Neural progenitor cell (in vitro differentiated cells): Measurements from ENCODE around the gene MEGF9. TPM values are rescaled to one million over a fixed set of nuclear protein-coding genes. Genes with fewer than 3 reads are reported as not detected.

Experiments used
- DNase-seq: peaks from one replicate; pipeline ENCODE4 v3.0.0-alpha.2; 2016; ENCODE audit warnings: low spot score
- H2AFZ ChIP-seq: fragments of 200-600 bp; sonication (generic); replicated peaks from 2 replicates; pipeline ENCODE4 v1.6.1; 2016; ENCODE audit warnings: antibody characterized with exemption
- H3F3A ChIP-seq: fragments of 200-600 bp; sonication (generic); 2 replicates; pipeline ENCODE4 v1.6.1; 2016; ENCODE audit warnings: antibody characterized with exemption, low read depth
- H3K27ac ChIP-seq: fragments of 200-600 bp; sonication (generic); 2 replicates; pipeline ENCODE4 v1.5.1; 2016; ENCODE audit warnings: mild to moderate bottlenecking
- H3K27me3 ChIP-seq: fragments of 200-600 bp; sonication (generic); 2 replicates; pipeline ENCODE4 v1.6.1; 2016; ENCODE audit warnings: mild to moderate bottlenecking, moderate library complexity
- H3K36me3 ChIP-seq: fragments of 200-600 bp; sonication (generic); 2 replicates; pipeline ENCODE4 v1.5.1; 2016
- H3K4me1 ChIP-seq: fragments of 200-600 bp; sonication (generic); 2 replicates; pipeline ENCODE4 v1.6.1; 2016; ENCODE audit warnings: mixed run types
- H3K4me2 ChIP-seq: fragments of 200-600 bp; sonication (generic); 2 replicates; pipeline ENCODE4 v1.6.1; 2016
- H3K4me3 ChIP-seq: fragments of 200-600 bp; sonication (generic); 2 replicates; pipeline ENCODE4 v1.5.1; 2016
- H3K79me2 ChIP-seq: fragments of 200-600 bp; sonication (generic); 2 replicates; pipeline ENCODE4 v1.6.1; 2016; ENCODE audit warnings: low read depth
- H3K9ac ChIP-seq: fragments of 200-600 bp; sonication (generic); 2 replicates; pipeline ENCODE4 v1.6.1; 2016
- H3K9me3 ChIP-seq: fragments of 200-600 bp; sonication (generic); 2 replicates; pipeline ENCODE4 v1.5.1; 2016; ENCODE audit warnings: low read depth
- H4K20me1 ChIP-seq: fragments of 200-600 bp; sonication (generic); 2 replicates; pipeline ENCODE4 v1.6.1; 2016; ENCODE audit warnings: low read depth
- H3K27ac Mint-ChIP-seq: 3 replicates; pipeline ENCODE4 v1.8.0; 2021; ENCODE audit warnings: mixed read lengths
- H3K27me3 Mint-ChIP-seq: 2 replicates; pipeline ENCODE4 v1.8.0; 2022; ENCODE audit warnings: low read depth, mild to moderate bottlenecking, inconsistent platforms, moderate library complexity, mixed read lengths; ENCODE audit not compliant: insufficient read depth
- H3K36me3 Mint-ChIP-seq: 3 replicates; pipeline ENCODE4 v1.8.0; 2021; ENCODE audit warnings: mixed read lengths
- H3K4me1 Mint-ChIP-seq: 3 replicates; pipeline ENCODE4 v1.8.0; 2021; ENCODE audit warnings: mixed read lengths
- H3K4me3 Mint-ChIP-seq: 3 replicates; pipeline ENCODE4 v1.8.0; 2021; ENCODE audit warnings: mild to moderate bottlenecking, moderate library complexity, mixed read lengths
- H3K9me3 Mint-ChIP-seq: 3 replicates; pipeline ENCODE4 v1.8.0; 2020; ENCODE audit warnings: mixed read lengths
- EZH2 ChIP-seq: fragments of 200-600 bp; sonication (generic); IDR thresholded peaks from 2 replicates; pipeline ENCODE4 v1.6.1; 2017; ENCODE audit warnings: antibody characterized with exemption, mild to moderate bottlenecking, moderate library complexity
- EZH2phosphoT487 ChIP-seq: fragments of 200-600 bp; sonication (generic); IDR thresholded peaks from 2 replicates; pipeline ENCODE4 v1.6.1; 2017; ENCODE audit warnings: antibody characterized with exemption
- total RNA-seq: library from RNA; depleted of rRNA; stranded (reverse); fragments of >200 nt; gene quantifications from 2 replicates; pipeline ENCODE4 v1.2.3, GENCODE V29; 2015; ENCODE audit warnings: low replicate concordance
- TF ChIP-seq, protein P1 (sequence below): fragments of 200-600 bp; sonication (generic); IDR thresholded peaks from 2 replicates; pipeline ENCODE4 v1.5.1; 2017; ENCODE audit warnings: antibody characterized with exemption, mild to moderate bottlenecking

Gene MEGF9
- total RNA-seq, 1 donor from 2014 or later = 6.2 TPM

- peaks cover 3% of the 10 kb centered on the region for H3K27me3 Mint-ChIP-seq
- H3K4me3 ChIP-seq = no peak overlapping the region
- H3K27me3 ChIP-seq = no peaks in the 10 kb centered on the region
- H3K4me3 Mint-ChIP-seq = no peak overlapping the region
- TF ChIP-seq, protein P1, sequence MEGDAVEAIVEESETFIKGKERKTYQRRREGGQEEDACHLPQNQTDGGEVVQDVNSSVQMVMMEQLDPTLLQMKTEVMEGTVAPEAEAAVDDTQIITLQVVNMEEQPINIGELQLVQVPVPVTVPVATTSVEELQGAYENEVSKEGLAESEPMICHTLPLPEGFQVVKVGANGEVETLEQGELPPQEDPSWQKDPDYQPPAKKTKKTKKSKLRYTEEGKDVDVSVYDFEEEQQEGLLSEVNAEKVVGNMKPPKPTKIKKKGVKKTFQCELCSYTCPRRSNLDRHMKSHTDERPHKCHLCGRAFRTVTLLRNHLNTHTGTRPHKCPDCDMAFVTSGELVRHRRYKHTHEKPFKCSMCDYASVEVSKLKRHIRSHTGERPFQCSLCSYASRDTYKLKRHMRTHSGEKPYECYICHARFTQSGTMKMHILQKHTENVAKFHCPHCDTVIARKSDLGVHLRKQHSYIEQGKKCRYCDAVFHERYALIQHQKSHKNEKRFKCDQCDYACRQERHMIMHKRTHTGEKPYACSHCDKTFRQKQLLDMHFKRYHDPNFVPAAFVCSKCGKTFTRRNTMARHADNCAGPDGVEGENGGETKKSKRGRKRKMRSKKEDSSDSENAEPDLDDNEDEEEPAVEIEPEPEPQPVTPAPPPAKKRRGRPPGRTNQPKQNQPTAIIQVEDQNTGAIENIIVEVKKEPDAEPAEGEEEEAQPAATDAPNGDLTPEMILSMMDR = no peak
- TF ChIP-seq EZH2phosphoT487 (no peak), EZH2 (no peak)
- no peaks in the 10 kb centered on the region for H3K9me3 Mint-ChIP-seq
- no peak overlapping the region for H3K27ac Mint-ChIP-seq
- H3K9me3 ChIP-seq = no peaks in the 10 kb centered on the region
- no peaks in the 10 kb centered on the region for H3K36me3 ChIP-seq
- no peaks in the 10 kb centered on the region for H3K79me2 ChIP-seq
- H3K9ac ChIP-seq = no peak overlapping the region
- DNase-seq = no peak
- no peaks in the 10 kb centered on the region for H3K36me3 Mint-ChIP-seq
- H4K20me1 ChIP-seq = no peaks in the 10 kb centered on the region
- peaks cover 10% of the 10 kb centered on the region for H3F3A ChIP-seq
- peaks cover 10% of the 10 kb centered on the region for H3K4me1 Mint-ChIP-seq
- no peak overlapping the region for H2AFZ ChIP-seq
- no peak overlapping the region for H3K4me2 ChIP-seq
- no peak overlapping the region for H3K27ac ChIP-seq
- peaks cover 7% of the 10 kb centered on the region for H3K4me1 ChIP-seq
These were observed 87.2 kb downstream of the MEGF9 start for GRCh38 chr9:120627073-120627472.

DNA sequence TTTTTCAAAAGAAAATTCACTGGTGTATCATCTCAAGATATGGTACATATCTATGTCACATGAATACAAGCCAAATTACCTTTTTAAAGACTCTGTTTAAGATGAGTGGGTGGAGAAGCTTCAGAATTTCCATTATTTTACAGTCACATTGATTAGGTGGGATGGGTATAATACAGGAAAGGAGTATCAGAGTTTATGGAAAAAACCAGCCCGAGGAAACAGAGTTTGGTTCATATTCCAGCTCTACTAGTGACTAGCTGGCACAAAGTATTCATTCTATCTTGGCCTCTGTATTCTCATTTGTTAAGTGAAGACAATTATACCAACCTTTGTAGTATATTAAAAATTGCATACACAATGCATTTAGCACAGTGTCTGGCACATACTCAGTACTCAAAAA lies 87.8 kb downstream of the MEGF9 start:
- no peak overlapping the region for H2AFZ ChIP-seq
- no peak for DNase-seq
- no peaks in the 10 kb centered on the region for H3K9me3 Mint-ChIP-seq

GRCh38 chr9:120625222-120625621 lies 89.0 kb downstream of the MEGF9 start:
- H3K4me3 ChIP-seq = no peak overlapping the region
- H3K27me3 Mint-ChIP-seq = peaks cover 3% of the 10 kb centered on the region
- no peaks in the 10 kb centered on the region for H3K27me3 ChIP-seq
- H2AFZ ChIP-seq = no peak overlapping the region
- H3K9me3 ChIP-seq = no peaks in the 10 kb centered on the region
- no peaks in the 10 kb centered on the region for H3K9me3 Mint-ChIP-seq
- H3F3A ChIP-seq = peaks cover 25% of the 10 kb centered on the region
- no peak overlapping the region for H3K27ac ChIP-seq
- H3K79me2 ChIP-seq = no peaks in the 10 kb centered on the region
- H3K27ac Mint-ChIP-seq = peak overlapping the region; percentile 29
- peaks cover 17% of the 10 kb centered on the region for H3K4me1 Mint-ChIP-seq
- DNase-seq = no peak
- no peak for TF ChIP-seq EZH2
- H3K4me1 ChIP-seq = peaks cover 20% of the 10 kb centered on the region
- no peaks in the 10 kb centered on the region for H3K36me3 ChIP-seq
- H3K4me2 ChIP-seq = no peak overlapping the region
- no peak overlapping the region for H3K9ac ChIP-seq
- no peaks in the 10 kb centered on the region for H4K20me1 ChIP-seq
- no peaks in the 10 kb centered on the region for H3K36me3 Mint-ChIP-seq
- no peak overlapping the region for H3K4me3 Mint-ChIP-seq

More for the DNA sequence above, 87.8 kb downstream of the MEGF9 start:
- TF ChIP-seq, protein P1 = no peak
- TF ChIP-seq EZH2phosphoT487 = no peak
- TF ChIP-seq EZH2 = no peak
- Histone ChIP-seq H3F3A (peaks cover 15% of the 10 kb centered on the region), H3K27ac (no peak overlapping the region), H3K79me2 (no peaks in the 10 kb centered on the region), H3K4me1 (peaks cover 12% of the 10 kb centered on the region), H3K4me2 (no peak overlapping the region), H3K27me3 (no peaks in the 10 kb centered on the region), H3K9ac (no peak overlapping the region), H3K36me3 (no peaks in the 10 kb centered on the region), H4K20me1 (no peaks in the 10 kb centered on the region), H3K9me3 (no peaks in the 10 kb centered on the region), H3K4me3 (no peak overlapping the region)
- peaks cover 16% of the 10 kb centered on the region for H3K4me1 Mint-ChIP-seq
- H3K27ac Mint-ChIP-seq = no peak overlapping the region
- H3K36me3 Mint-ChIP-seq = no peaks in the 10 kb centered on the region
- no peak overlapping the region for H3K4me3 Mint-ChIP-seq
- H3K27me3 Mint-ChIP-seq = peaks cover 3% of the 10 kb centered on the region

GRCh38 chr9:120622790-120623189 lies 91.5 kb downstream of the MEGF9 start:
- H3K4me3 ChIP-seq = no peak overlapping the region
- peaks cover 17% of the 10 kb centered on the region for H3K4me1 Mint-ChIP-seq
- no peaks in the 10 kb centered on the region for H3K9me3 ChIP-seq
- no peak for TF ChIP-seq EZH2
- TF ChIP-seq, protein P1 = no peak
- no peak for TF ChIP-seq EZH2phosphoT487
- no peaks in the 10 kb centered on the region for H4K20me1 ChIP-seq
- H3K36me3 ChIP-seq = no peaks in the 10 kb centered on the region
- H3K9ac ChIP-seq = no peak overlapping the region
- H3K27ac Mint-ChIP-seq = no peak overlapping the region
- no peaks in the 10 kb centered on the region for H3K27me3 ChIP-seq
- no peak overlapping the region for H3K4me3 Mint-ChIP-seq
- H3K4me1 ChIP-seq = peaks cover 21% of the 10 kb centered on the region
- H3K9me3 Mint-ChIP-seq = no peaks in the 10 kb centered on the region
- peaks cover 3% of the 10 kb centered on the region for H3K27me3 Mint-ChIP-seq
- H3F3A ChIP-seq = peaks cover 32% of the 10 kb centered on the region
- no peak overlapping the region for H3K27ac ChIP-seq
- H2AFZ ChIP-seq = no peak overlapping the region
- no peak overlapping the region for H3K4me2 ChIP-seq
- H3K79me2 ChIP-seq = no peaks in the 10 kb centered on the region
- H3K36me3 Mint-ChIP-seq = no peaks in the 10 kb centered on the region
- DNase-seq = no peak
